Measurements from ENCODE around the gene NME2.
"Not testable (repeated sequence)": the region's sequence is repeated elsewhere in the genome, so short reads cannot be mapped to it uniquely, and the experiment has no call there.

The NME2 gene

GRCh38 chr17:51169340-51169739 is 3.1 kb downstream of the NME2 start (continued):
- TF ChIP-seq ISL1 (CRISPR knock-in tag; IDR thresholded peaks at IDR 0.05) (no peak), CSRNP3 (CRISPR knock-in tag; IDR thresholded peaks at IDR 0.05) (no peak), OSR1 (CRISPR knock-in tag; IDR thresholded peaks at IDR 0.05) (no peak), ESRRG (CRISPR knock-in tag; IDR thresholded peaks at IDR 0.05) (no peak), CREB5 (CRISPR knock-in tag; IDR thresholded peaks at IDR 0.05; ENCODE audit: low read depth) (no peak), ZNF8 (CRISPR knock-in tag; IDR thresholded peaks at IDR 0.05) (no peak), ZC3H10 (CRISPR knock-in tag; IDR thresholded peaks at IDR 0.05) (no peak), GLIS3 (CRISPR knock-in tag; IDR thresholded peaks at IDR 0.05) (no peak)

- no peak for ATAC-seq
These were observed 4.5 kb downstream of the NME2 start for GRCh38 chr17:51170736-51171135.

GRCh38 chr17:51172030-51172429 is 5.8 kb downstream of the NME2 start:
- not testable (repeated sequence) for ATAC-seq

More at GRCh38 chr17:51170736-51171135, 4.5 kb downstream of the NME2 start:
- no peak for TF ChIP-seq GLIS3 (CRISPR knock-in tag; IDR thresholded peaks at IDR 0.05)
- TF ChIP-seq RARB (CRISPR knock-in tag; IDR thresholded peaks at IDR 0.05): no peak
- TF ChIP-seq CSRNP3 (CRISPR knock-in tag; IDR thresholded peaks at IDR 0.05): no peak
- no peak for TF ChIP-seq ZFP30 (CRISPR knock-in tag; IDR thresholded peaks at IDR 0.05)
- TF ChIP-seq SNAI2 (CRISPR knock-in tag; IDR thresholded peaks at IDR 0.05): no peak
- TF ChIP-seq TOX (CRISPR knock-in tag; IDR thresholded peaks at IDR 0.05; ENCODE audit: borderline replicate concordance): no peak
- TF ChIP-seq ARNTL (CRISPR knock-in tag; IDR thresholded peaks at IDR 0.05; ENCODE audit: borderline replicate concordance, low read depth): no peak
- no peak for TF ChIP-seq ZFP3 (CRISPR knock-in tag; IDR thresholded peaks at IDR 0.05)
- no peak for TF ChIP-seq PATZ1 (CRISPR knock-in tag; IDR thresholded peaks at IDR 0.05; ENCODE audit: borderline replicate concordance)
- no peak for TF ChIP-seq CSDC2 (CRISPR knock-in tag; IDR thresholded peaks at IDR 0.05)
- TF ChIP-seq TSHZ2 (CRISPR knock-in tag; IDR thresholded peaks at IDR 0.05): no peak
- TF ChIP-seq ISL1 (CRISPR knock-in tag; IDR thresholded peaks at IDR 0.05): no peak
- TF ChIP-seq ZNF70 (CRISPR knock-in tag; IDR thresholded peaks at IDR 0.05): no peak
- TF ChIP-seq ZNF565 (CRISPR knock-in tag; conservative IDR thresholded peaks at IDR 0.05; ENCODE audit: low read depth): no peak
- TF ChIP-seq TCF4 (CRISPR knock-in tag; IDR thresholded peaks at IDR 0.05; ENCODE audit: borderline replicate concordance): no peak

GRCh38 chr17:51180486-51180885 is 14.3 kb downstream of the NME2 start:
- no peak for TF ChIP-seq ZFP3 (CRISPR knock-in tag; IDR thresholded peaks at IDR 0.05)

More at GRCh38 chr17:51180486-51180885, 14.3 kb downstream of the NME2 start:
- ATAC-seq: no peak
